Mesendoderm (in vitro differentiated cells): ENCODE results near the gene RHPN2. TPM values are rescaled to one million over a fixed set of nuclear protein-coding genes. Genes with fewer than 3 reads are reported as not detected.

Source experiments
- DNase-seq: peaks from one replicate; pipeline ENCODE4 v3.0.0; 2013
- H2AK5ac ChIP-seq: 2 replicates; pipeline ENCODE4 v1.6.1; 2013; ENCODE audit warnings: low read length, inconsistent platforms
- H2BK120ac ChIP-seq: 2 replicates; pipeline ENCODE4 v1.6.1; 2013; ENCODE audit warnings: low read depth, mild to moderate bottlenecking, low read length, moderate library complexity, mixed read lengths
- H2BK15ac ChIP-seq: replicated peaks from 2 replicates; pipeline ENCODE4 v1.6.1; 2013; ENCODE audit warnings: low read depth, mild to moderate bottlenecking, moderate library complexity
- H2BK5ac ChIP-seq: 2 replicates; pipeline ENCODE4 v1.6.1; 2013; ENCODE audit warnings: low read length, inconsistent platforms
- H3K18ac ChIP-seq: 2 replicates; pipeline ENCODE4 v1.6.1; 2013; ENCODE audit warnings: mild to moderate bottlenecking, low read length, mixed read lengths
- H3K23ac ChIP-seq: one replicate; pipeline ENCODE4 v1.6.1; 2013; ENCODE audit warnings: low read length
- H3K27ac ChIP-seq: 2 replicates; pipeline ENCODE4 v1.5.1; 2013; ENCODE audit warnings: low read depth, mild to moderate bottlenecking, inconsistent platforms, low read length, moderate library complexity
- H3K27me3 ChIP-seq: 2 replicates; pipeline ENCODE4 v1.6.1; 2013; ENCODE audit warnings: low read length, control low read depth, mild to moderate bottlenecking, inconsistent platforms; ENCODE audit not compliant: insufficient read depth, poor library complexity
- H3K36me3 ChIP-seq: 2 replicates; pipeline ENCODE4 v1.6.1; 2013; ENCODE audit warnings: low read length, inconsistent platforms; ENCODE audit not compliant: control insufficient read depth, insufficient read depth
- H3K4ac ChIP-seq: one replicate; pipeline ENCODE4 v1.6.1; 2013; ENCODE audit warnings: low read depth, mild to moderate bottlenecking, low read length, moderate library complexity
- H3K4me1 ChIP-seq: 2 replicates; pipeline ENCODE4 v1.6.1; 2013; ENCODE audit warnings: low read depth, low read length, inconsistent platforms; ENCODE audit not compliant: control insufficient read depth
- H3K4me2 ChIP-seq: 2 replicates; pipeline ENCODE4 v1.6.1; 2013; ENCODE audit warnings: low read length
- H3K4me3 ChIP-seq: 2 replicates; pipeline ENCODE4 v1.5.1; 2013; ENCODE audit warnings: mild to moderate bottlenecking, low read length
- H3K56ac ChIP-seq: one replicate; pipeline ENCODE4 v1.6.1; 2013; ENCODE audit warnings: low read length
- H3K79me1 ChIP-seq: 2 replicates; pipeline ENCODE4 v1.6.1; 2013; ENCODE audit warnings: low read length, inconsistent platforms
- H3K79me2 ChIP-seq: 2 replicates; pipeline ENCODE4 v1.6.1; 2013; ENCODE audit warnings: mild to moderate bottlenecking, low read length; ENCODE audit not compliant: control insufficient read depth, insufficient read depth
- H3K9ac ChIP-seq: 2 replicates; pipeline ENCODE4 v1.6.1; 2013; ENCODE audit warnings: low read length, inconsistent platforms
- H4K5ac ChIP-seq: one replicate; pipeline ENCODE4 v1.6.1; 2013; ENCODE audit warnings: low read length
- H4K8ac ChIP-seq: one replicate; pipeline ENCODE4 v1.6.1; 2013; ENCODE audit warnings: low read depth, mild to moderate bottlenecking, control low read depth, low read length, moderate library complexity
- WGBS: extraction: QIAGEN DNeasy Blood & Tissue Kit; methylation state at CpG from one replicate; pipeline ENCODE4 v1.1.7; 2013; ENCODE audit warnings: low lambda C conversion rate, missing lambda C conversion rate; ENCODE audit not compliant: insufficient coverage; ENCODE audit errors: extremely low coverage; 5-methylcytosine and 5-hydroxymethylcytosine counted together
- small RNA-seq: library from polyadenylated mRNA; stranded (forward); fragments of <200 nt; extraction: miRNeasy Mini kit (QIAGEN cat#:217004); gene quantifications from one replicate; pipeline ENCODE3, GENCODE V24; 2013; ENCODE audit not compliant: insufficient read depth

RHPN2 gene

GRCh38 chr19:32935629-32936028 is 129.1 kb downstream of the RHPN2 start:
- H2BK5ac ChIP-seq: no peak overlapping the region
- no peak overlapping the region for H4K5ac ChIP-seq
- WGBS: no CpG with 5 or more reads among the region's 9 CpGs
- no peak overlapping the region for H3K4me3 ChIP-seq
- no peak overlapping the region for H2AK5ac ChIP-seq
- H3K9ac ChIP-seq: no peak overlapping the region
- H3K79me2 ChIP-seq: no peaks in the 10 kb centered on the region
- H3K36me3 ChIP-seq: no peaks in the 10 kb centered on the region
- H3K56ac ChIP-seq: no peak overlapping the region
- H3K4me1 ChIP-seq: no peaks in the 10 kb centered on the region
- no peak overlapping the region for H3K23ac ChIP-seq
- no peak overlapping the region for H4K8ac ChIP-seq
- no peak overlapping the region for H3K4ac ChIP-seq
- H2BK15ac ChIP-seq: no peak overlapping the region
- H3K79me1 ChIP-seq: no peaks in the 10 kb centered on the region
- H2BK120ac ChIP-seq: no peak overlapping the region
- no peaks in the 10 kb centered on the region for H3K27me3 ChIP-seq
- H3K27ac ChIP-seq: no peak overlapping the region
- DNase-seq: no peak
- H3K18ac ChIP-seq: no peak overlapping the region
- no peak overlapping the region for H3K4me2 ChIP-seq

- Histone ChIP-seq H3K79me1 (no peaks in the 10 kb centered on the region), H3K23ac (no peak overlapping the region), H2BK120ac (no peak overlapping the region), H3K9ac (no peak overlapping the region), H2BK5ac (no peak overlapping the region), H3K4me3 (no peak overlapping the region), H3K36me3 (peaks cover 2% of the 10 kb centered on the region), H4K5ac (no peak overlapping the region), H3K18ac (no peak overlapping the region), H2BK15ac (no peak overlapping the region), H3K4ac (no peak overlapping the region), H3K56ac (no peak overlapping the region), H3K27me3 (no peaks in the 10 kb centered on the region), H4K8ac (no peak overlapping the region), H3K4me2 (no peak overlapping the region), H3K27ac (no peak overlapping the region), H3K79me2 (no peaks in the 10 kb centered on the region), H3K4me1 (no peaks in the 10 kb centered on the region), H2AK5ac (no peak overlapping the region)
- DNase-seq: no peak
- WGBS: no CpG with 5 or more reads among the region's 3 CpGs
Observed at GRCh38 chr19:32933571-32933970, 131.1 kb downstream of the RHPN2 start.

GRCh38 chr19:32930567-32930966 is 134.1 kb downstream of the RHPN2 start:
- Histone ChIP-seq H3K56ac (no peak overlapping the region), H4K8ac (no peak overlapping the region), H3K79me1 (no peaks in the 10 kb centered on the region), H2BK5ac (no peak overlapping the region), H3K36me3 (peaks cover 2% of the 10 kb centered on the region), H2BK120ac (no peak overlapping the region), H3K4me1 (no peaks in the 10 kb centered on the region), H3K27ac (no peak overlapping the region), H3K79me2 (no peaks in the 10 kb centered on the region), H3K18ac (no peak overlapping the region), H2BK15ac (no peak overlapping the region), H3K4ac (no peak overlapping the region), H3K27me3 (no peaks in the 10 kb centered on the region), H3K23ac (no peak overlapping the region), H2AK5ac (no peak overlapping the region), H3K9ac (no peak overlapping the region), H3K4me2 (no peak overlapping the region), H4K5ac (no peak overlapping the region), H3K4me3 (no peak overlapping the region)
- WGBS: no CpG with 5 or more reads among the region's 8 CpGs
- no peak for DNase-seq

GRCh38 chr19:32928806-32929205 is 135.9 kb downstream of the RHPN2 start:
- H3K23ac ChIP-seq: no peak overlapping the region
- H3K79me1 ChIP-seq: no peaks in the 10 kb centered on the region
- H3K9ac ChIP-seq: no peak overlapping the region
- H2BK120ac ChIP-seq: no peak overlapping the region
- H3K4ac ChIP-seq: no peak overlapping the region
- H3K18ac ChIP-seq: no peak overlapping the region
- WGBS: no CpG with 5 or more reads among the region's 2 CpGs
- H3K79me2 ChIP-seq: no peaks in the 10 kb centered on the region
- H3K27ac ChIP-seq: no peak overlapping the region
- H2BK15ac ChIP-seq: no peak overlapping the region
- no peak overlapping the region for H2AK5ac ChIP-seq
- H3K4me2 ChIP-seq: no peak overlapping the region
- no peaks in the 10 kb centered on the region for H3K4me1 ChIP-seq
- H4K5ac ChIP-seq: no peak overlapping the region
- H2BK5ac ChIP-seq: no peak overlapping the region
- H3K36me3 ChIP-seq: peaks cover 2% of the 10 kb centered on the region
- H3K27me3 ChIP-seq: no peaks in the 10 kb centered on the region
- no peak overlapping the region for H3K4me3 ChIP-seq
- no peak overlapping the region for H3K56ac ChIP-seq
- DNase-seq: no peak
- H4K8ac ChIP-seq: no peak overlapping the region

Small RNAs within 50 kb of the gene (small RNA-seq; reads per million reads assigned to genes)
- gene AC008521.1 (not detected), gene AC008521.2 (not detected)
